Smooth muscle cell (in vitro differentiated cells): ENCODE data around the gene PDXP. TPM values are rescaled to one million over a fixed set of nuclear protein-coding genes. Genes with fewer than 3 reads are reported as not detected.

Experiments
- DNase-seq: peaks from one replicate; lab custom pipeline; 2025; ENCODE audit not compliant: unreplicated experiment; lab: John Stamatoyannopoulos, UW
- H2AFZ ChIP-seq: fragments of 200-600 bp; sonication (generic); 2 replicates; pipeline ENCODE4 v1.6.0; 2016; ENCODE audit warnings: antibody characterized with exemption, low read depth, mild to moderate bottlenecking
- H3F3A ChIP-seq: fragments of 200-600 bp; sonication (generic); 2 replicates; pipeline ENCODE4 v1.6.0; 2017; ENCODE audit warnings: antibody characterized with exemption, low read depth
- H3K27ac ChIP-seq: fragments of 200-600 bp; sonication (generic); 2 replicates; pipeline ENCODE4 v1.5.1; 2016; ENCODE audit warnings: low read depth, mild to moderate bottlenecking
- H3K27me3 ChIP-seq: fragments of 200-600 bp; sonication (generic); 2 replicates; pipeline ENCODE4 v1.6.1; 2016; ENCODE audit warnings: low read depth, mild to moderate bottlenecking
- H3K36me3 ChIP-seq: fragments of 200-600 bp; sonication (generic); 2 replicates; pipeline ENCODE4 v1.5.1; 2016; ENCODE audit warnings: low read depth
- H3K4me1 ChIP-seq: fragments of 200-600 bp; sonication (generic); 2 replicates; pipeline ENCODE4 v1.5.1; 2016; ENCODE audit warnings: low read depth
- H3K4me2 ChIP-seq: fragments of 200-600 bp; sonication (generic); 2 replicates; pipeline ENCODE4 v1.6.0; 2016; ENCODE audit warnings: mild to moderate bottlenecking
- H3K4me3 ChIP-seq: fragments of 200-600 bp; sonication (generic); 2 replicates; pipeline ENCODE4 v1.5.1; 2016; ENCODE audit warnings: mild to moderate bottlenecking
- H3K79me2 ChIP-seq: fragments of 200-600 bp; sonication (generic); 2 replicates; pipeline ENCODE4 v1.6.0; 2016; ENCODE audit warnings: low read depth, mild to moderate bottlenecking
- H3K9ac ChIP-seq: fragments of 200-600 bp; sonication (generic); 2 replicates; pipeline ENCODE4 v1.6.0; 2016; ENCODE audit warnings: low read depth
- H3K9me3 ChIP-seq: fragments of 200-600 bp; sonication (generic); replicated peaks from 2 replicates; pipeline ENCODE4 v1.5.1; 2016; ENCODE audit warnings: low read depth
- H4K20me1 ChIP-seq: fragments of 200-600 bp; sonication (generic); 2 replicates; pipeline ENCODE4 v1.6.0; 2016; ENCODE audit warnings: low read depth
- WGBS: methylation state at CpG from one replicate; pipeline ENCODE4 v1.1.7; 2016; ENCODE audit warnings: low lambda C conversion rate; 5-methylcytosine and 5-hydroxymethylcytosine counted together
- polyA plus RNA-seq: library from polyadenylated mRNA; unstranded; fragments of >200 nt; fragmentation: Nextera tagmentation; extraction: Ambion mirVana; gene quantifications from 2 replicates; pipeline ENCODE4 v1.2.1, GENCODE V29; 2016
- total RNA-seq: library from RNA; depleted of rRNA; stranded (reverse); fragments of >200 nt; gene quantifications from 2 replicates; pipeline ENCODE4 v1.2.3, GENCODE V29; 2014
- TF ChIP-seq, protein P1 (sequence below): fragments of 200-600 bp; sonication (generic); IDR thresholded peaks from 2 replicates; pipeline ENCODE4 v1.5.1; 2017; ENCODE audit warnings: borderline replicate concordance, mild to moderate bottlenecking, antibody characterized with exemption; ENCODE audit not compliant: insufficient read depth, poor library complexity, severe bottlenecking

Gene PDXP
- total and polyA plus RNA-seq, 2 experiments from 2014 or later = 16.5 to 20.7 TPM

DNA sequence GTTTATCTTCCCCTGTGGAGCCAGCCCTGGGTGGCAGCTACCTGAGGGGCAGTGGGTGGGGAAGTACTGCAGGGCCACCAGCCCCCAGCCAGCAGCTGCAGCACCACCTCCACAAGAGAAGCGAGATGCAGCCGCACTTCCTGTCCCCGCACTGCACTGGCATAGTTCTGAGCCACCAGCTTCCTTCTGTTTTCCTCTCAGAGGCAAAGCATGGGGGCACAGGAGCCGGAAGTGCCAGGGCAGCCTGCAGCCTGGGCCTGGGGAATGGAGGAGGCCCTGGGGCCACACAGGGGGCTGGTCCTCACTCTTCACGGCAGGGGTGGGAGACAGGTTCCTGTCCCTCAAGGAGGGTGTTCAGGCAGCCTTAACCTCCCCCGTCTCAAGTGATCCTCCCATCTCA lies 31.0 kb upstream of the PDXP start:
- Histone ChIP-seq H4K20me1 (peaks cover 6% of the 10 kb centered on the region), H3K4me3 (no peak overlapping the region), H3K27ac (peak overlapping the region; percentile 73), H3K9me3 (no peaks in the 10 kb centered on the region), H3K9ac (no peak overlapping the region), H3K4me1 (no peaks in the 10 kb centered on the region), H3K79me2 (no peaks in the 10 kb centered on the region), H3K27me3 (no peaks in the 10 kb centered on the region), H2AFZ (no peak overlapping the region), H3K4me2 (peak overlapping the region; percentile 4), H3F3A (no peaks in the 10 kb centered on the region), H3K36me3 (no peaks in the 10 kb centered on the region)
- no peak for DNase-seq
- 89% methylated on average over 6 of the region's 6 CpGs for WGBS
- TF ChIP-seq, protein P1, sequence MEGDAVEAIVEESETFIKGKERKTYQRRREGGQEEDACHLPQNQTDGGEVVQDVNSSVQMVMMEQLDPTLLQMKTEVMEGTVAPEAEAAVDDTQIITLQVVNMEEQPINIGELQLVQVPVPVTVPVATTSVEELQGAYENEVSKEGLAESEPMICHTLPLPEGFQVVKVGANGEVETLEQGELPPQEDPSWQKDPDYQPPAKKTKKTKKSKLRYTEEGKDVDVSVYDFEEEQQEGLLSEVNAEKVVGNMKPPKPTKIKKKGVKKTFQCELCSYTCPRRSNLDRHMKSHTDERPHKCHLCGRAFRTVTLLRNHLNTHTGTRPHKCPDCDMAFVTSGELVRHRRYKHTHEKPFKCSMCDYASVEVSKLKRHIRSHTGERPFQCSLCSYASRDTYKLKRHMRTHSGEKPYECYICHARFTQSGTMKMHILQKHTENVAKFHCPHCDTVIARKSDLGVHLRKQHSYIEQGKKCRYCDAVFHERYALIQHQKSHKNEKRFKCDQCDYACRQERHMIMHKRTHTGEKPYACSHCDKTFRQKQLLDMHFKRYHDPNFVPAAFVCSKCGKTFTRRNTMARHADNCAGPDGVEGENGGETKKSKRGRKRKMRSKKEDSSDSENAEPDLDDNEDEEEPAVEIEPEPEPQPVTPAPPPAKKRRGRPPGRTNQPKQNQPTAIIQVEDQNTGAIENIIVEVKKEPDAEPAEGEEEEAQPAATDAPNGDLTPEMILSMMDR = no peak

DNA sequence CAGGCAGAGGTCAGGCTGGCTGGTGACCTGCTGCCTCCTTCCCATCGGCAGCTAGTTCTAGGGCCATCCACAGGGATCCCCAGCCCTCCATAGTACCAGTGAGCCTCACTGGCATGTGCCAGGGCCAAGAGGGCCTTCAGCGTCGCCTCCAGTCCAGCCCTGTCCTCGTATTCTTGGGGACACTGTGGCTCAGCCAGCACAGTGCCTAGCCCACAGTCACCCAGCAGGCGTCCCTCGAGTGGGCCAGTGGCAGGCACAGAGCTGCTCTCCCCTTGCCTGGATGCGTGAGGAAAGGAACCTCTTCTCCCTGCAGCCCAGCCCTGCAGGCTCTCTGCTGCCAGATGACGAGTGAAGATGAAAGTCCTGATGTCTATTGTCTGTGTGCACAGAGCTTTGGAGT lies 29.7 kb upstream of the PDXP start:
- Histone ChIP-seq H3K9me3 (no peaks in the 10 kb centered on the region), H3K9ac (no peak overlapping the region), H3K4me3 (no peak overlapping the region), H3F3A (no peaks in the 10 kb centered on the region), H3K27ac (no peak overlapping the region), H4K20me1 (peaks cover 6% of the 10 kb centered on the region), H3K79me2 (no peaks in the 10 kb centered on the region), H3K4me2 (no peak overlapping the region), H3K27me3 (no peaks in the 10 kb centered on the region), H3K36me3 (no peaks in the 10 kb centered on the region), H2AFZ (no peak overlapping the region), H3K4me1 (peaks cover 9% of the 10 kb centered on the region)
- DNase-seq = no peak
- TF ChIP-seq, protein P1 = no peak
- 95% methylated on average over 8 of the region's 8 CpGs for WGBS

DNA sequence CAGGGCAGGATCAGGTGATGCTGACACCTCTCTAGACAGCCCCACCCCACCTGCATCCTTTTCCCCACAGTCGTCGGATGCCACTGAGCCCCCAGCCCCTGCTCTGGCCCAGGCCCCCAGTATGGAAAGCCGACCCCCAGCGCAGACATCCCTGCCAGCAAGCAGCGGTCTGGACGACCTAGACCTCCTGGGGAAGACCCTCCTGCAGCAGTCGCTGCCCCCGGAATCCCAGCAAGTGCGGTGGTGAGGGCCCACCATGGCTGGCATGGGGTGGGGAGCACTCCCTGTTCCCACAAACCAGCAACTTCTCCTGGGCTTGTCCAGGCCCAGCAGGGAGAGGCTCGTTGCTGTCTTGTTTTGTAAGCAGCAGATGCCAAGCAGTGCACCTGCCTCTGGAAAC lies 28.6 kb upstream of the PDXP start:
- Histone ChIP-seq H3K36me3 (no peaks in the 10 kb centered on the region), H4K20me1 (peaks cover 6% of the 10 kb centered on the region), H3K27ac (no peak overlapping the region), H2AFZ (no peak overlapping the region), H3K4me1 (peaks cover 18% of the 10 kb centered on the region), H3K4me2 (no peak overlapping the region), H3F3A (peaks cover under 1% of the 10 kb centered on the region), H3K9me3 (no peaks in the 10 kb centered on the region), H3K4me3 (no peak overlapping the region), H3K27me3 (no peaks in the 10 kb centered on the region), H3K79me2 (no peaks in the 10 kb centered on the region), H3K9ac (no peak overlapping the region)
- DNase-seq = no peak
- 96% methylated on average over 10 of the region's 10 CpGs for WGBS
- TF ChIP-seq, protein P1 = no peak

DNA sequence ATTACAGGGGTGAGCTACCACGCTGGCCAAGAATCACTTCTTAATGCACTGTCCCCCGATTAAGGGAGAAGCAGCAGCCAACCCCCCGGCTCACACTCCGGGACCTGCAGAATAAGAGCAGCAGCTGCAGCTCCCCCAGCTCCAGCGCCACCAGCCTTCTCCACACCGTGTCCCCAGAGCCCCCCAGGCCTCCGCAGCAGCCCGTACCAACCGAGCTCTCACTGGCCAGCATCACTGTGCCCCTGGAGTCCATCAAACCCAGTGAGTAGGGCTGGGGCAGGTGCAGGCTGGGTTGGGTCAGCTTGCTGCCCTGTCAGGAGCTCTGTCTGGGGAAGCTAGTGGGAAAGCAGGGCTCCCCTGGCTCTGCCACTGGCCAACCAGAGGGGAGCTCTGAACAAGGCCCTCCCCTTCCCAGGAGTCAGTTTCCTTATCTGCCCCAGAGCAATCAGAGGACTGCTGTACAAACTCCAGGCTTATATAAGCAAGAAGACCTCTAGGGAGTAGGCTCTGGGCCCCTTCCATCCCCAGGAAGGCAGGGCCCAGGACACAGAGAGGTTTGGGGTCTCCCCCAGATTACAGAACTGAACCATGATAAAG lies 27.6 kb upstream of the PDXP start:
- Histone ChIP-seq H3K4me2 (no peak overlapping the region), H3K27me3 (no peaks in the 10 kb centered on the region), H3K36me3 (no peaks in the 10 kb centered on the region), H3K4me1 (peaks cover 18% of the 10 kb centered on the region), H3K4me3 (no peak overlapping the region), H2AFZ (no peak overlapping the region), H3K9ac (no peak overlapping the region), H3K79me2 (no peaks in the 10 kb centered on the region), H3K27ac (no peak overlapping the region), H3F3A (peaks cover 5% of the 10 kb centered on the region), H3K9me3 (no peaks in the 10 kb centered on the region), H4K20me1 (peaks cover 6% of the 10 kb centered on the region)
- WGBS = 90% methylated on average over 9 of the region's 9 CpGs
- TF ChIP-seq, protein P1 = no peak
- DNase-seq = no peak
